GM06990 (cell line): ENCODE measurements around the gene PXMP2.

ENCODE experiments used
- DNase-seq: peaks from one replicate; pipeline ENCODE4 v3.0.0-alpha.2; 2011; ENCODE audit not compliant: insufficient read length; ENCODE audit errors: extremely low read depth
- H3K27me3 ChIP-seq: replicated peaks from 2 replicates; pipeline ENCODE4 v1.6.0; 2011; ENCODE audit warnings: low read length; ENCODE audit not compliant: control insufficient read depth, insufficient read depth
- H3K36me3 ChIP-seq: 2 replicates; pipeline ENCODE4 v1.5.1; 2011; ENCODE audit warnings: low read length; ENCODE audit not compliant: control insufficient read depth, insufficient read depth
- H3K4me3 ChIP-seq: replicated peaks from 2 replicates; pipeline ENCODE4 v1.5.1; 2011; ENCODE audit warnings: low read depth, mild to moderate bottlenecking, control low read depth, low read length
- TF ChIP-seq, protein P1 (sequence below): IDR thresholded peaks from 2 replicates; pipeline ENCODE4 v1.5.1; 2011; ENCODE audit warnings: low read length, control low read depth, mild to moderate bottlenecking, inconsistent platforms; ENCODE audit not compliant: insufficient read depth, poor library complexity, severe bottlenecking

Gene PXMP2

GRCh38 chr12:132649226-132649945 lies 38.0 kb upstream of the PXMP2 start:
- Histone ChIP-seq H3K4me3 (no peak overlapping the region), H3K27me3 (no peaks in the 10 kb centered on the region), H3K36me3 (peaks cover 20% of the 10 kb centered on the region)
- TF ChIP-seq, protein P1, sequence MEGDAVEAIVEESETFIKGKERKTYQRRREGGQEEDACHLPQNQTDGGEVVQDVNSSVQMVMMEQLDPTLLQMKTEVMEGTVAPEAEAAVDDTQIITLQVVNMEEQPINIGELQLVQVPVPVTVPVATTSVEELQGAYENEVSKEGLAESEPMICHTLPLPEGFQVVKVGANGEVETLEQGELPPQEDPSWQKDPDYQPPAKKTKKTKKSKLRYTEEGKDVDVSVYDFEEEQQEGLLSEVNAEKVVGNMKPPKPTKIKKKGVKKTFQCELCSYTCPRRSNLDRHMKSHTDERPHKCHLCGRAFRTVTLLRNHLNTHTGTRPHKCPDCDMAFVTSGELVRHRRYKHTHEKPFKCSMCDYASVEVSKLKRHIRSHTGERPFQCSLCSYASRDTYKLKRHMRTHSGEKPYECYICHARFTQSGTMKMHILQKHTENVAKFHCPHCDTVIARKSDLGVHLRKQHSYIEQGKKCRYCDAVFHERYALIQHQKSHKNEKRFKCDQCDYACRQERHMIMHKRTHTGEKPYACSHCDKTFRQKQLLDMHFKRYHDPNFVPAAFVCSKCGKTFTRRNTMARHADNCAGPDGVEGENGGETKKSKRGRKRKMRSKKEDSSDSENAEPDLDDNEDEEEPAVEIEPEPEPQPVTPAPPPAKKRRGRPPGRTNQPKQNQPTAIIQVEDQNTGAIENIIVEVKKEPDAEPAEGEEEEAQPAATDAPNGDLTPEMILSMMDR, result no peak
- no peak for DNase-seq

DNA sequence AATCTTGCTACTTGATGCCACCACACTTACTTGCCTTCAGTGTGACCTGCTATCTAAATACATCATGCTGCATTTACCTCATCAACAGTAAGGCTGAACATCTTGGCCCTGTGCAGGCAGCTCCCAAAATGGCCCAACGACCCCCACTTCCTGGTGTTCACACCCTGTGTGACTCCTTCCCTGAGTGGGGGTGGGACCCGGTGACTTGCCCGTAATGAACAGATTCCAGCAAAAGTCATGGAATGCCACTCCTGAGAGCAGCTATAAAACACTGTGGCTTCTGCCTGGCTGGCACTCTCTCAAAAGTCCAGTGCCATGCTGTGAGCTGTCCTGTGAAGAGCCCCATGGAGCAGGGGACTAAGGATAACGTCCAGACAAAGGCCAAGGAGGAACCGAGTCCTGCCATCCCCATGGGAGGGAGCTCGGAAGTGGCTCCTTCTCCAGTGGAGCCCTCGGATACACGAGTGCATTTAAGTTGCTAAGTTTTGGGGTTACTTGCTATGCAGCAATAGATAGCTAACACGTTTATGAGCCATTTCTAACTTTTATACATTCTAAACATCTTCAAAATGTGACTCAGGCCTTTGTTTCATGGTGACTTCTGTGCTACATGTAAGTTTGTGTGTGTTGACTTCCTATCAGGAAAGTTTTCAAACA lies 35.8 kb upstream of the PXMP2 start:
- no peak for DNase-seq
- H3K36me3 ChIP-seq, result peaks cover 18% of the 10 kb centered on the region
- H3K27me3 ChIP-seq, result no peaks in the 10 kb centered on the region
- no peak overlapping the region for H3K4me3 ChIP-seq
- TF ChIP-seq, protein P1, result no peak

DNA sequence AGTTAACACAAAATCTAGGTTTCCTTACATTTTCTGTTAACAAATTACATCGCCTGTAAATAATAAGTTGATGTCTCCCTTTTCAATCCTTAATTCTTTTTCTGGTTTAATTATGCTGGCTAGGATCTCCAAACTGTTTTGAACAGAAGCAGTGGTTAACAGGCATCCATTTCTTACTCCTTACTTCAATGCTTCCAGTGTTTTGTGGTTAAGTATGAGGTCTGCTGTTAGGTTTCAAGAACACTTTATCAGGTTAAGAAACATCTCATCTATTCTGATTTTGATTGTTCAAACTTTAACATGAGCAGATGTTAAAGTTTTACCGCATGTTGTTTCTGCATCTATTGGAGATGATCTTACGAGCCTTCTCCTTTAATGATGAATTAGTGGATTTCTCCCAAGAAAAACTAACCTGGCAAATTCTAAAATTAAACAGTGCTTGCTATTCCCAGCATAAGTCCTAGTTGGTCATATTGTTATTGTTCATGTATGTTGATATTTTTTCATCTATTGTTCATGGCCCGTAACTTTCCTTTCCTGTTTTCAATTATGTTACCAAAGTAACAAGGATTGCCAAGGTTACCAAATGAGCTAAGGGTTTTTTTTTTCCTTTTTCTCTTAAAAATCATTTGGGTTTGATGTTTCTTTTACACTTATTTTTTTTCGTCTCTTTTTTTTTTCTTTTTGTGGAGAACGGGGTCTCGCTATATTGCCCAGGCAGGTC lies 33.7 kb upstream of the PXMP2 start:
- TF ChIP-seq, protein P1, result no peak
- Histone ChIP-seq H3K4me3 (no peak overlapping the region), H3K36me3 (peaks cover 27% of the 10 kb centered on the region), H3K27me3 (no peaks in the 10 kb centered on the region)
- DNase-seq, result no peak

GRCh38 chr12:132657004-132657727 lies 30.2 kb upstream of the PXMP2 start:
- no peak for DNase-seq
- TF ChIP-seq, protein P1, result no peak
- H3K27me3 ChIP-seq, result no peaks in the 10 kb centered on the region
- H3K4me3 ChIP-seq, result no peak overlapping the region
- peaks cover 38% of the 10 kb centered on the region for H3K36me3 ChIP-seq

GRCh38 chr12:132658149-132658894 lies 29.1 kb upstream of the PXMP2 start:
- TF ChIP-seq, protein P1, result no peak
- no peak overlapping the region for H3K4me3 ChIP-seq
- peaks cover 46% of the 10 kb centered on the region for H3K36me3 ChIP-seq
- no peaks in the 10 kb centered on the region for H3K27me3 ChIP-seq
- no peak for DNase-seq
